ENCODE data around the gene TSSK1B.

GRCh38 chr5:113451797-113452196 lies 17.0 kb upstream of the TSSK1B start:
- TF ChIP-seq REST (IDR thresholded peaks at IDR 0.05; ENCODE audit: insufficient read depth in 1 of 2, low read depth in 2 of 2, low read length in 2 of 2) (no peak), POLR2AphosphoS5 (IDR thresholded peaks at IDR 0.05; ENCODE audit: low read depth, low read length) (no peak), SIN3A (IDR thresholded peaks at IDR 0.05; ENCODE audit: borderline replicate concordance, insufficient read depth, low read length) (no peak), TAF1 (IDR thresholded peaks at IDR 0.05; ENCODE audit: borderline replicate concordance, insufficient read depth, low read length) (no peak)
